Uterus (tissue), 2 donors: ENCODE results near the gene PSMA4.

Experiments
- POLR2A ChIP-seq, 2 donors: fragments of 450-650 bp; IDR thresholded peaks; one replicate each; pipeline ENCODE4 v1.6.1; 2016; ENCODE audit warnings: antibody characterized with exemption in 2 of 2, mild to moderate bottlenecking in 1 of 2, moderate library complexity in 1 of 2
- TF ChIP-seq, protein P1 (sequence below), 4 experiments: fragments of 200-600 bp in 2 of 4; fragments of 450-650 bp in 2 of 4; sonication (generic) in 2 of 4; IDR thresholded peaks; one replicate each; pipeline ENCODE4 v1.5.1; 2016 to 2019; ENCODE audit warnings: antibody characterized with exemption in 4 of 4, mild to moderate bottlenecking in 2 of 4, moderate library complexity in 1 of 4

GRCh38 chr15:78571382-78571781 lies 31.1 kb downstream of the PSMA4 start:
- TF ChIP-seq, protein P1, sequence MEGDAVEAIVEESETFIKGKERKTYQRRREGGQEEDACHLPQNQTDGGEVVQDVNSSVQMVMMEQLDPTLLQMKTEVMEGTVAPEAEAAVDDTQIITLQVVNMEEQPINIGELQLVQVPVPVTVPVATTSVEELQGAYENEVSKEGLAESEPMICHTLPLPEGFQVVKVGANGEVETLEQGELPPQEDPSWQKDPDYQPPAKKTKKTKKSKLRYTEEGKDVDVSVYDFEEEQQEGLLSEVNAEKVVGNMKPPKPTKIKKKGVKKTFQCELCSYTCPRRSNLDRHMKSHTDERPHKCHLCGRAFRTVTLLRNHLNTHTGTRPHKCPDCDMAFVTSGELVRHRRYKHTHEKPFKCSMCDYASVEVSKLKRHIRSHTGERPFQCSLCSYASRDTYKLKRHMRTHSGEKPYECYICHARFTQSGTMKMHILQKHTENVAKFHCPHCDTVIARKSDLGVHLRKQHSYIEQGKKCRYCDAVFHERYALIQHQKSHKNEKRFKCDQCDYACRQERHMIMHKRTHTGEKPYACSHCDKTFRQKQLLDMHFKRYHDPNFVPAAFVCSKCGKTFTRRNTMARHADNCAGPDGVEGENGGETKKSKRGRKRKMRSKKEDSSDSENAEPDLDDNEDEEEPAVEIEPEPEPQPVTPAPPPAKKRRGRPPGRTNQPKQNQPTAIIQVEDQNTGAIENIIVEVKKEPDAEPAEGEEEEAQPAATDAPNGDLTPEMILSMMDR (IDR thresholded peaks at IDR 0.05): no peak
- no peak for TF ChIP-seq POLR2A (IDR thresholded peaks at IDR 0.05)
